PC-3 (cell line): ENCODE data around the gene ATF6B. TPM values are rescaled to one million over a fixed set of nuclear protein-coding genes. Genes with fewer than 3 reads are reported as not detected.
A peak's percentile ranks its signal among the peaks of the same experiment; 100 is the strongest.

Source experiments
- ATAC-seq: fragments of 200-7000 bp; cut with Tn5 transposase; 2 replicates; pipeline ENCODE4 v1.9.1; 2020; ENCODE audit warnings: mild to moderate bottlenecking, moderate library complexity
- BruUV-seq: library from RNA; stranded (reverse); fragments of 400-500 nt; replicated peaks from 2 replicates; lab custom pipeline; 2021; lab: Mats Ljungman, UMichigan
- CTCF ChIA-PET: fragments of 300-600 bp; sonication (Branson Sonifier 250); formaldehyde crosslinking; loops from one replicate; lab custom pipeline; 2022; ENCODE audit warnings: antibody characterized with exemption; lab: Charles Lee
- POLR2A ChIA-PET: fragments of 300-600 bp; sonication (Branson Sonifier 250); formaldehyde crosslinking; loops from one replicate; lab custom pipeline; 2022; ENCODE audit warnings: antibody characterized with exemption; ENCODE audit not compliant: unreplicated experiment; lab: Charles Lee
- DNase-seq: peaks from one replicate; pipeline ENCODE4 v3.0.0-alpha.2; 2015
- H2AFZ ChIP-seq: fragments of 300-600 bp; sonication (generic); 2 replicates; pipeline ENCODE4 v1.6.0; 2016; ENCODE audit warnings: antibody characterized with exemption, low read length
- H3F3A ChIP-seq: fragments of 300-600 bp; sonication (generic); one replicate; pipeline ENCODE4 v1.6.0; 2017; ENCODE audit warnings: antibody characterized with exemption, low read length, control low read depth, mild to moderate bottlenecking; ENCODE audit not compliant: unreplicated experiment
- H3K27ac ChIP-seq: fragments of 300-600 bp; sonication (generic); 2 replicates; pipeline ENCODE4 v1.5.1; 2016; ENCODE audit warnings: mild to moderate bottlenecking, low read length
- H3K27me3 ChIP-seq: fragments of 300-600 bp; sonication (generic); 2 replicates; pipeline ENCODE4 v1.6.1; 2016; ENCODE audit warnings: low read length, mixed read lengths
- H3K36me3 ChIP-seq: fragments of 300-600 bp; sonication (generic); 2 replicates; pipeline ENCODE4 v1.6.1; 2016; ENCODE audit warnings: low read depth, mixed run types, low read length, mixed read lengths
- H3K4me1 ChIP-seq: fragments of 300-600 bp; sonication (generic); 2 replicates; pipeline ENCODE4 v1.5.1; 2016; ENCODE audit warnings: low read length; ENCODE audit not compliant: insufficient read depth
- H3K4me2 ChIP-seq: fragments of 300-600 bp; sonication (generic); 2 replicates; pipeline ENCODE4 v1.6.0; 2016; ENCODE audit warnings: low read length
- H3K4me3 ChIP-seq: fragments of 300-600 bp; sonication (generic); 2 replicates; pipeline ENCODE4 v1.5.1; 2016; ENCODE audit warnings: mild to moderate bottlenecking, low read length, mixed read lengths
- H3K79me2 ChIP-seq: fragments of 300-600 bp; sonication (generic); 2 replicates; pipeline ENCODE4 v1.6.1; 2017; ENCODE audit warnings: low read length, mixed read lengths
- H3K9ac ChIP-seq: fragments of 300-600 bp; sonication (generic); 2 replicates; pipeline ENCODE4 v1.6.0; 2016; ENCODE audit warnings: mild to moderate bottlenecking, low read length
- H3K9me2 ChIP-seq: fragments of 300-600 bp; sonication (generic); replicated peaks from 2 replicates; pipeline ENCODE4 v1.6.1; 2016; ENCODE audit warnings: mixed run types, low read length, mixed read lengths
- H3K9me3 ChIP-seq: fragments of 300-600 bp; sonication (generic); 2 replicates; pipeline ENCODE4 v1.6.1; 2016; ENCODE audit warnings: low read length, mixed read lengths
- H4K20me1 ChIP-seq: fragments of 300-600 bp; sonication (generic); 2 replicates; pipeline ENCODE4 v1.6.1; 2016; ENCODE audit warnings: low read length, mixed read lengths
- EZH2 ChIP-seq: fragments of 300-600 bp; sonication (generic); IDR thresholded peaks from one replicate; pipeline ENCODE4 v1.6.1; 2017; ENCODE audit warnings: antibody characterized with exemption, mild to moderate bottlenecking, low read length; ENCODE audit not compliant: unreplicated experiment
- EZH2phosphoT487 ChIP-seq: fragments of 300-600 bp; sonication (generic); IDR thresholded peaks from 2 replicates; pipeline ENCODE4 v1.6.1; 2018; ENCODE audit warnings: mild to moderate bottlenecking, antibody characterized with exemption, low read length, borderline replicate concordance
- intact Hi-C: fragments of 100-400 bp; cut with micrococcal nuclease; formaldehyde crosslinking; loops from 2 replicates; pipeline ENCODE4 v1.9.0; 2023
- total RNA-seq: library from RNA; depleted of rRNA; stranded (reverse); fragments of >200 nt; gene quantifications from 2 replicates; pipeline ENCODE4 v1.2.3, GENCODE V29; 2014
- TF ChIP-seq, protein P1 (sequence below): fragments of 300-600 bp; sonication (generic); conservative IDR thresholded peaks from 2 replicates; pipeline ENCODE4 v1.5.1; 2017; ENCODE audit warnings: antibody characterized with exemption, low read depth, mild to moderate bottlenecking, low read length

The ATF6B gene
- total RNA-seq, 1 experiment from 2014 or later = 33.4 TPM

DNA sequence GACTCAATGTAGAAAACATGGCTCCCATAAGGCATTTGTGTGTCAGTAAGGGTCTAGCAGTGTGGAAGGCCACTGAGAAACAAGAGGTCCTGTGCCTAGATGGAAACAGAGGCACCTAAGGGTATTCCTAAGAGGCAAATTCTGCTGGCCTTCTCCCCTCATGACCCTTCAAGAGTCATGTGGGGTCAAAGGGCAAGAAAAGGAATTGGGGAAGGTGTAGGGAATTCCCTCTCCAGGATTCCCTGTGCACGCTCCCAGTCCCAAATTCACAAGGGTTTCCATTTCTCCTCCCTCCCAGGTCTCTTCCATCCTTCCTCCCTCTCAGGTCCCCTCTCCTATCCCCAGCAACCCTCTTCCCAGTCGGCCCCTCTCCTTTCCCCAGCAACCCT, 47.3 kb upstream of the ATF6B start:
- TSS peak; percentile 21 for BruUV-seq
- intact Hi-C loops = loop anchor here (5.0 kb wide), 1 partner anchor 218 kb away; the partner anchor contains the start of genes NELFE and SKIC2
- ATAC-seq = no peak
- Histone ChIP-seq H4K20me1 (no peaks in the 10 kb centered on the region), H3K9me2 (no peaks in the 10 kb centered on the region), H3K4me1 (peaks cover 33% of the 10 kb centered on the region), H3K79me2 (peaks cover 33% of the 10 kb centered on the region), H3K9me3 (no peaks in the 10 kb centered on the region), H2AFZ (peak overlapping the region; percentile 95), H3F3A (no peaks in the 10 kb centered on the region), H3K36me3 (0 out of 2 replicates have a peak, but pooled peaks cover under 1% of the 10 kb centered on the region), H3K27me3 (no peaks in the 10 kb centered on the region), H3K9ac (peak overlapping the region; percentile 90), H3K4me3 (peak overlapping the region; percentile 94), H3K4me2 (peak overlapping the region; percentile 93), H3K27ac (no peak overlapping the region)
- CTCF ChIA-PET = no interaction called here
- POLR2A ChIA-PET = no interaction called here
- no peak for DNase-seq
- TF ChIP-seq EZH2phosphoT487 = no peak
- TF ChIP-seq, protein P1, sequence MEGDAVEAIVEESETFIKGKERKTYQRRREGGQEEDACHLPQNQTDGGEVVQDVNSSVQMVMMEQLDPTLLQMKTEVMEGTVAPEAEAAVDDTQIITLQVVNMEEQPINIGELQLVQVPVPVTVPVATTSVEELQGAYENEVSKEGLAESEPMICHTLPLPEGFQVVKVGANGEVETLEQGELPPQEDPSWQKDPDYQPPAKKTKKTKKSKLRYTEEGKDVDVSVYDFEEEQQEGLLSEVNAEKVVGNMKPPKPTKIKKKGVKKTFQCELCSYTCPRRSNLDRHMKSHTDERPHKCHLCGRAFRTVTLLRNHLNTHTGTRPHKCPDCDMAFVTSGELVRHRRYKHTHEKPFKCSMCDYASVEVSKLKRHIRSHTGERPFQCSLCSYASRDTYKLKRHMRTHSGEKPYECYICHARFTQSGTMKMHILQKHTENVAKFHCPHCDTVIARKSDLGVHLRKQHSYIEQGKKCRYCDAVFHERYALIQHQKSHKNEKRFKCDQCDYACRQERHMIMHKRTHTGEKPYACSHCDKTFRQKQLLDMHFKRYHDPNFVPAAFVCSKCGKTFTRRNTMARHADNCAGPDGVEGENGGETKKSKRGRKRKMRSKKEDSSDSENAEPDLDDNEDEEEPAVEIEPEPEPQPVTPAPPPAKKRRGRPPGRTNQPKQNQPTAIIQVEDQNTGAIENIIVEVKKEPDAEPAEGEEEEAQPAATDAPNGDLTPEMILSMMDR = no peak

DNA sequence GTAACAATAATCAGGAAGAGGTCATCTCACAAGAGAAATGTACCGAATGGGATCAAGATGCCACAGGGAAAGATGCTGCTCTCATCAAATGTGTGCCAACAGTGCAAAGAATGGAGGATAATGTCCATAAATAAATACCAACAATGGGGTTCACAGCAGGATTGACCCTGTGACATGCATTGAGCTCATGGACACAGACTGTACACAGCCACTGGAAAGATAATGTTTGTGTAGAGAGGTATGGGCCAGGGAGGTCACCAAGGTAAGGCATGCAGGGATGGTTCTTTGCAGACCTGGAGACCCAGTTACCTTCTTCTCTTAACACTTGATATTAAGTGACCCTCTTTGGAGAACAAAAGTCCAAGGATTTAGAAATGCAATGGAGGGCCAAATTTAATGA, 46.4 kb upstream of the ATF6B start:
- no peak for ATAC-seq
- Histone ChIP-seq H3K9me3 (no peaks in the 10 kb centered on the region), H3K4me1 (peaks cover 31% of the 10 kb centered on the region), H3K9me2 (no peaks in the 10 kb centered on the region), H3K9ac (no peak overlapping the region), H3K4me3 (0 out of 2 replicates have a peak overlapping the region, but pooled peaks have one; percentile 94), H4K20me1 (no peaks in the 10 kb centered on the region), H3K27me3 (no peaks in the 10 kb centered on the region), H3K79me2 (peaks cover 31% of the 10 kb centered on the region), H3K36me3 (0 out of 2 replicates have a peak, but pooled peaks cover 3% of the 10 kb centered on the region), H3K4me2 (peak overlapping the region; percentile 93), H3K27ac (no peak overlapping the region), H3F3A (no peaks in the 10 kb centered on the region), H2AFZ (no peak overlapping the region)
- no TSS peak for BruUV-seq
- CTCF ChIA-PET = no interaction called here
- DNase-seq = no peak
- POLR2A ChIA-PET = no interaction called here
- intact Hi-C loops = no loop called here
- no peak for TF ChIP-seq EZH2phosphoT487
- no peak for TF ChIP-seq EZH2
- TF ChIP-seq, protein P1 = no peak

DNA sequence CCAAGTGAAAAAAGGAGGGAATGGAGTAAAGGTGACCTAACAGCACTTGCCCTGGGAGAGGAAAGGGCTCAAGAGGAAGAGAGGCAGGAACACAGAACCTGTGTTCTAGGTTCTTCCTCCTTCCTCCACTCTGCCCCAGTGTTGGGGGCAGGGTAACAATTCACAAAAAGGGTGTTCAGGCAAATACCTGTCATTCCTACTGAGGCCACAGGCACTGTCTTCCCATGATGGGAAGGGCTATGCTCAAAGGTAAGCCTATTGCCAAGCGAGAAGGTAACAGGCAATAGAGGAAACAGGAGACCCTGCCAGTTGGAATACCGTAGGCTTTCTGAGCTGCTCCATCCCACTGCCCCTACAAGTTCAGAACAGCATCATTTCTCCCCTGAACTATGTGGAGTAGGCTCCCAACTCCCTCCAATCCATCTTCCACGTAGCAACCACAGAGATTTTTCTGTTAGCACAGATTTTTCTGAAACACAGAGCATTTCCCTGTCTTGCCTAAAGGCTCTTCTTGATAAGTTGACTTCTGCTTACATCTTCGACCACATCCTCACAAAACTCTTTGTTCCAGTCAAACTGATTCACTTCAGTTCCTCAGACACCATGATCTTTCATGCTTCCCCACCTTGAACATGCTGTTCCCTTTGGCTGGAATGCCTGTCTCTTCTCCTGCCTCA, 45.1 kb upstream of the ATF6B start:
- H3F3A ChIP-seq = no peaks in the 10 kb centered on the region
- peaks cover 26% of the 10 kb centered on the region for H3K4me1 ChIP-seq
- H3K27ac ChIP-seq = no peak overlapping the region
- DNase-seq = no peak
- no peaks in the 10 kb centered on the region for H3K9me3 ChIP-seq
- peaks cover 21% of the 10 kb centered on the region for H3K79me2 ChIP-seq
- no peak for ATAC-seq
- POLR2A ChIA-PET = no interaction called here
- intact Hi-C loops = no loop called here
- H3K9me2 ChIP-seq = no peaks in the 10 kb centered on the region
- no peaks in the 10 kb centered on the region for H3K27me3 ChIP-seq
- BruUV-seq = no TSS peak
- TF ChIP-seq EZH2 (no peak), EZH2phosphoT487 (no peak)
- TF ChIP-seq, protein P1 = no peak
- H3K4me3 ChIP-seq = no peak overlapping the region
- H2AFZ ChIP-seq = no peak overlapping the region
- H3K9ac ChIP-seq = no peak overlapping the region
- 0 out of 2 replicates have a peak, but pooled peaks cover 3% of the 10 kb centered on the region for H3K36me3 ChIP-seq
- no peaks in the 10 kb centered on the region for H4K20me1 ChIP-seq
- CTCF ChIA-PET = no interaction called here
- no peak overlapping the region for H3K4me2 ChIP-seq
